IMR-90 (cell line): ENCODE data around the gene HLA-DMB. TPM values are rescaled to one million over a fixed set of nuclear protein-coding genes. Genes with fewer than 3 reads are reported as not detected.

ENCODE experiments used
- ATAC-seq: fragments of 200-7000 bp; cut with Tn5 transposase; 2 replicates; pipeline ENCODE4 v1.9.1; 2020; ENCODE audit warnings: low read depth, mild to moderate bottlenecking, moderate library complexity
- BruUV-seq: library from RNA; stranded (reverse); fragments of 400-500 nt; replicated peaks from 2 replicates; lab custom pipeline; 2021; lab: Mats Ljungman, UMichigan
- CTCF ChIA-PET: fragments of 300-600 bp; formaldehyde crosslinking; extraction: SDS; loops from one replicate; lab custom pipeline; 2021; ENCODE audit warnings: antibody characterized with exemption; lab: Yijun Ruan, JAX
- POLR2A ChIA-PET: fragments of 300-600 bp; sonication (Branson Sonifier 250); formaldehyde crosslinking; loops from one replicate; lab custom pipeline; 2022; ENCODE audit warnings: antibody characterized with exemption; ENCODE audit not compliant: unreplicated experiment; lab: Charles Lee
- DNase-seq: peaks from one replicate; pipeline ENCODE4 v3.0.0; 2013
- H2AFZ ChIP-seq: replicated peaks from 2 replicates; pipeline ENCODE3; 2013; ENCODE audit warnings: low read length, mild to moderate bottlenecking; ENCODE audit not compliant: poor library complexity
- H2AK5ac ChIP-seq: 2 replicates; pipeline ENCODE4 v1.6.1; 2013; ENCODE audit warnings: low read depth, low read length, inconsistent platforms
- H2AK9ac ChIP-seq: replicated peaks from 2 replicates; pipeline ENCODE3; 2013; ENCODE audit warnings: mild to moderate bottlenecking, low read depth, low read length, moderate library complexity; ENCODE audit not compliant: poor library complexity
- H2BK120ac ChIP-seq: 2 replicates; pipeline ENCODE4 v1.6.1; 2013; ENCODE audit warnings: low read depth, low read length, inconsistent platforms
- H2BK15ac ChIP-seq: 3 replicates; pipeline ENCODE4 v1.6.1; 2013; ENCODE audit warnings: low read depth, low read length, inconsistent platforms
- H2BK20ac ChIP-seq: 2 replicates; pipeline ENCODE4 v1.6.1; 2013; ENCODE audit warnings: low read depth, mild to moderate bottlenecking, inconsistent platforms, low read length, moderate library complexity
- H2BK5ac ChIP-seq: 2 replicates; pipeline ENCODE4 v1.6.1; 2013; ENCODE audit warnings: mild to moderate bottlenecking, low read depth, low read length, inconsistent platforms; ENCODE audit not compliant: poor library complexity, severe bottlenecking
- H3K14ac ChIP-seq: replicated peaks from 2 replicates; pipeline ENCODE4 v1.6.1; 2013; ENCODE audit warnings: low read depth, low read length, inconsistent platforms
- H3K18ac ChIP-seq: 2 replicates; pipeline ENCODE4 v1.6.1; 2013; ENCODE audit warnings: low read depth, low read length, control low read depth
- H3K23ac ChIP-seq: 2 replicates; pipeline ENCODE4 v1.6.1; 2013; ENCODE audit warnings: low read depth, low read length, inconsistent platforms
- H3K27ac ChIP-seq: 2 replicates; pipeline ENCODE4 v1.5.1; 2013; ENCODE audit warnings: mild to moderate bottlenecking, control low read depth, low read length; ENCODE audit not compliant: insufficient read depth
- H3K27me3 ChIP-seq: 2 replicates; pipeline ENCODE4 v1.6.1; 2013; ENCODE audit warnings: low read length; ENCODE audit not compliant: control insufficient read depth, insufficient read depth
- H3K36me3 ChIP-seq: 2 replicates; pipeline ENCODE4 v1.6.1; 2013; ENCODE audit warnings: low read length, mixed read lengths; ENCODE audit not compliant: control insufficient read depth, insufficient read depth
- H3K4ac ChIP-seq: 2 replicates; pipeline ENCODE4 v1.6.1; 2013; ENCODE audit warnings: low read depth, low read length, inconsistent platforms
- H3K4me1 ChIP-seq: 2 replicates; pipeline ENCODE4 v1.6.1; 2013; ENCODE audit warnings: low read length, mixed read lengths; ENCODE audit not compliant: control insufficient read depth, insufficient read depth
- H3K4me2 ChIP-seq: 2 replicates; pipeline ENCODE4 v1.6.1; 2013; ENCODE audit warnings: low read depth, mild to moderate bottlenecking, control low read depth, low read length, moderate library complexity
- H3K4me3 ChIP-seq: 2 replicates; pipeline ENCODE4 v1.5.1; 2013; ENCODE audit warnings: low read depth, mild to moderate bottlenecking, control low read depth, low read length, moderate library complexity; ENCODE audit not compliant: insufficient read depth
- H3K56ac ChIP-seq: 2 replicates; pipeline ENCODE4 v1.6.1; 2013; ENCODE audit warnings: low read length, inconsistent platforms; ENCODE audit not compliant: insufficient read depth; ENCODE audit errors: extremely low read depth
- H3K79me1 ChIP-seq, 2 experiments: 2 replicates each; pipeline ENCODE4 v1.6.1; 2013; ENCODE audit warnings: low read length in 2 of 2, inconsistent platforms in 1 of 2, low read depth in 1 of 2
- H3K9ac ChIP-seq: 2 replicates; pipeline ENCODE4 v1.6.1; 2013; ENCODE audit warnings: low read depth, low read length, control low read depth
- H3K9me1 ChIP-seq: 2 replicates; pipeline ENCODE4 v1.6.1; 2013; ENCODE audit warnings: low read length, inconsistent platforms; ENCODE audit not compliant: insufficient read depth
- H3K9me3 ChIP-seq: 2 replicates; pipeline ENCODE4 v1.6.1; 2013; ENCODE audit warnings: low read length; ENCODE audit not compliant: control insufficient read depth, insufficient read depth
- H4K20me1 ChIP-seq: 2 replicates; pipeline ENCODE4 v1.6.1; 2013; ENCODE audit warnings: low read length, inconsistent platforms; ENCODE audit not compliant: insufficient read depth
- H4K5ac ChIP-seq: 2 replicates; pipeline ENCODE4 v1.6.1; 2013; ENCODE audit warnings: mild to moderate bottlenecking, low read depth, low read length, control low read depth
- H4K8ac ChIP-seq, 2 experiments: 2 replicates each; pipeline ENCODE4 v1.6.1; 2013; ENCODE audit warnings: low read depth in 2 of 2, low read length in 2 of 2, control low read depth in 1 of 2, inconsistent platforms in 1 of 2
- H4K91ac ChIP-seq: 2 replicates; pipeline ENCODE4 v1.6.1; 2013; ENCODE audit warnings: low read depth, low read length, inconsistent platforms; ENCODE audit not compliant: insufficient read depth
- CEBPB ChIP-seq: IDR thresholded peaks from 2 replicates; pipeline ENCODE4 v1.6.1; 2012; ENCODE audit warnings: low read depth, low read length, improper control_type of control experiment
- CHD1 ChIP-seq: IDR thresholded peaks from 2 replicates; pipeline ENCODE4 v1.6.1; 2012; ENCODE audit warnings: low read depth, low read length, improper control_type of control experiment
- FOS ChIP-seq: fragments of 150-350 bp; IDR thresholded peaks from 2 replicates; pipeline ENCODE4 v1.6.1; 2016; ENCODE audit warnings: low read depth, low read length
- MAZ ChIP-seq: IDR thresholded peaks from 2 replicates; pipeline ENCODE4 v1.6.1; 2012; ENCODE audit warnings: low read depth, mild to moderate bottlenecking, low read length, improper control_type of control experiment, moderate library complexity, borderline replicate concordance
- MXI1 ChIP-seq: IDR thresholded peaks from 2 replicates; pipeline ENCODE4 v1.6.1; 2012; ENCODE audit warnings: low read depth, mild to moderate bottlenecking, low read length, moderate library complexity, borderline replicate concordance
- POLR2A ChIP-seq: IDR thresholded peaks from 2 replicates; pipeline ENCODE4 v1.6.1; 2012; ENCODE audit warnings: mild to moderate bottlenecking, low read depth, low read length
- RCOR1 ChIP-seq: IDR thresholded peaks from 2 replicates; pipeline ENCODE4 v1.6.1; 2012; ENCODE audit warnings: mild to moderate bottlenecking, low read length, improper control_type of control experiment; ENCODE audit not compliant: insufficient replicate concordance
- WGBS, 2 experiments: methylation state at CpG; one replicate each; pipeline versions ENCODE4 v1.1.5 to v1.1.7; 2013; ENCODE audit warnings: missing lambda C conversion rate in 2 of 2; ENCODE audit not compliant: insufficient read length in 1 of 2; ENCODE audit errors: extremely low coverage in 2 of 2; 5-methylcytosine and 5-hydroxymethylcytosine counted together
- dilution Hi-C: fragments of 300-500 bp; cut with HindIII; formaldehyde crosslinking; loops from one replicate; pipeline ENCODE4 v1.14.3; 2018; ENCODE audit warnings: low sequenced_read_pairs; ENCODE audit not compliant: unreplicated experiment
- in situ Hi-C: fragments of 300-500 bp; cut with MboI; formaldehyde crosslinking; loops from 3 replicates; pipeline ENCODE4 v1.14.3; 2019; ENCODE audit warnings: low sequenced_read_pairs, inconsistent platforms, mixed read lengths
- intact Hi-C: fragments of 100-400 bp; cut with micrococcal nuclease; formaldehyde crosslinking; loops from 2 replicates; pipeline ENCODE4 v1.10.0; 2022
- polyA plus RNA-seq, 3 experiments: library from polyadenylated mRNA; depleted of rRNA; stranded (reverse); fragments of >200 nt; gene quantifications; 2 replicates each; pipeline ENCODE4 v1.2.3, GENCODE V29; 2012; ENCODE audit warnings: low replicate concordance in 1 of 3
- total RNA-seq: library from RNA; depleted of rRNA; stranded (reverse); fragments of >200 nt; gene quantifications from 2 replicates; pipeline ENCODE4 v1.2.3, GENCODE V29; 2012
- TF ChIP-seq, protein P1 (sequence below): fragments of 150-350 bp; IDR thresholded peaks from 2 replicates; pipeline ENCODE4 v1.6.1; 2016; ENCODE audit warnings: low read depth, mild to moderate bottlenecking, low read length, moderate library complexity, borderline replicate concordance
- TF ChIP-seq, protein P2 (sequence below): conservative IDR thresholded peaks from 2 replicates; pipeline ENCODE4 v1.5.1; 2012; ENCODE audit warnings: mild to moderate bottlenecking, low read depth, low read length, improper control_type of control experiment

HLA-DMB gene
- total and polyA plus RNA-seq, 2 of the 4 experiments (the other 2 are of a cell fraction) = 0.18 to 0.19 TPM

DNA sequence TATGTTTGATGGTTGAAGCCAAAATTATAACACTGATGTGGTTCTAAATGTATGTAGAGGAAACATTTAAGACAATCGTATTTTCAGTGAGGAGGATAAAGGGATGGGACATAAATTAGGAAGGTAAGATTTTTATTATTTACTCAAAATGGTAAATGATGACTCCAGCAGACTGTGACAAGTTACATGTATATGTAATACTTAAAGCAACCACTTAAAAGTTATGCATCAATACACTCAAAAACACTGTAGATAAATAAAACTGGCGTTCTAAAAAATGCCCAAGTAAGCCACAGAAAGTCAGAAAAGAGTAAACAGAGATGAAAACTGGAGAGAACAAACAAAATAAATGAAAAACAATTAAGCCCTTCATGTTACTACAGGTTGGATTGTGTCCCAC, 18.7 kb downstream of the HLA-DMB start:
- intact Hi-C loops = no loop called here
- no peaks in the 10 kb centered on the region for H3K36me3 ChIP-seq
- H3K9me3 ChIP-seq = no peaks in the 10 kb centered on the region
- H3K14ac ChIP-seq = no peak overlapping the region
- H3K4me2 ChIP-seq = no peak overlapping the region
- TF ChIP-seq POLR2A (no peak), CHD1 (no peak), RCOR1 (no peak), CEBPB (no peak), FOS (no peak), MAZ (no peak), MXI1 (no peak)
- TF ChIP-seq, protein P1, sequence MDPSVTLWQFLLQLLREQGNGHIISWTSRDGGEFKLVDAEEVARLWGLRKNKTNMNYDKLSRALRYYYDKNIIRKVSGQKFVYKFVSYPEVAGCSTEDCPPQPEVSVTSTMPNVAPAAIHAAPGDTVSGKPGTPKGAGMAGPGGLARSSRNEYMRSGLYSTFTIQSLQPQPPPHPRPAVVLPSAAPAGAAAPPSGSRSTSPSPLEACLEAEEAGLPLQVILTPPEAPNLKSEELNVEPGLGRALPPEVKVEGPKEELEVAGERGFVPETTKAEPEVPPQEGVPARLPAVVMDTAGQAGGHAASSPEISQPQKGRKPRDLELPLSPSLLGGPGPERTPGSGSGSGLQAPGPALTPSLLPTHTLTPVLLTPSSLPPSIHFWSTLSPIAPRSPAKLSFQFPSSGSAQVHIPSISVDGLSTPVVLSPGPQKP = no peak
- TF ChIP-seq, protein P2, sequence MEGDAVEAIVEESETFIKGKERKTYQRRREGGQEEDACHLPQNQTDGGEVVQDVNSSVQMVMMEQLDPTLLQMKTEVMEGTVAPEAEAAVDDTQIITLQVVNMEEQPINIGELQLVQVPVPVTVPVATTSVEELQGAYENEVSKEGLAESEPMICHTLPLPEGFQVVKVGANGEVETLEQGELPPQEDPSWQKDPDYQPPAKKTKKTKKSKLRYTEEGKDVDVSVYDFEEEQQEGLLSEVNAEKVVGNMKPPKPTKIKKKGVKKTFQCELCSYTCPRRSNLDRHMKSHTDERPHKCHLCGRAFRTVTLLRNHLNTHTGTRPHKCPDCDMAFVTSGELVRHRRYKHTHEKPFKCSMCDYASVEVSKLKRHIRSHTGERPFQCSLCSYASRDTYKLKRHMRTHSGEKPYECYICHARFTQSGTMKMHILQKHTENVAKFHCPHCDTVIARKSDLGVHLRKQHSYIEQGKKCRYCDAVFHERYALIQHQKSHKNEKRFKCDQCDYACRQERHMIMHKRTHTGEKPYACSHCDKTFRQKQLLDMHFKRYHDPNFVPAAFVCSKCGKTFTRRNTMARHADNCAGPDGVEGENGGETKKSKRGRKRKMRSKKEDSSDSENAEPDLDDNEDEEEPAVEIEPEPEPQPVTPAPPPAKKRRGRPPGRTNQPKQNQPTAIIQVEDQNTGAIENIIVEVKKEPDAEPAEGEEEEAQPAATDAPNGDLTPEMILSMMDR = no peak
- H2AK5ac ChIP-seq = no peak overlapping the region
- POLR2A ChIA-PET = no interaction called here
- no peak overlapping the region for H3K9ac ChIP-seq
- no peaks in the 10 kb centered on the region for H3K9me1 ChIP-seq
- H2AFZ ChIP-seq = no peak overlapping the region
- no peak overlapping the region for H4K91ac ChIP-seq
- CTCF ChIA-PET = no interaction called here
- H4K5ac ChIP-seq = no peak overlapping the region
- H2BK120ac ChIP-seq = no peak overlapping the region
- no peak overlapping the region for H2AK9ac ChIP-seq
- no peak overlapping the region for H3K56ac ChIP-seq
- no peak overlapping the region for H3K18ac ChIP-seq
- H3K27ac ChIP-seq = no peak overlapping the region
- in situ Hi-C loops = no loop called here
- no peak overlapping the region for H2BK5ac ChIP-seq
- no peak overlapping the region for H3K4me3 ChIP-seq
- H4K20me1 ChIP-seq = no peaks in the 10 kb centered on the region
- no peak overlapping the region for H4K8ac ChIP-seq
- ATAC-seq (no peak), DNase-seq (no peak)
- H3K4ac ChIP-seq = no peak overlapping the region
- H3K79me1 ChIP-seq = no peaks in the 10 kb centered on the region
- no CpG with 5 or more reads among the region's 2 CpGs for WGBS, 2 experiments
- no peak overlapping the region for H2BK15ac ChIP-seq
- dilution Hi-C loops = no loop called here
- no TSS peak for BruUV-seq
- no peak overlapping the region for H2BK20ac ChIP-seq
- H3K23ac ChIP-seq = no peak overlapping the region
- peaks cover 11% of the 10 kb centered on the region for H3K27me3 ChIP-seq
- no peaks in the 10 kb centered on the region for H3K4me1 ChIP-seq
